Thyroid gland (tissue), 4 donors: Measurements from ENCODE around the gene SREBF1. TPM values are rescaled to one million over a fixed set of nuclear protein-coding genes. Genes with fewer than 3 reads are reported as not detected.

ENCODE experiments used
- DNase-seq, 2 donors: peaks; one replicate each; pipeline ENCODE4 v3.0.0-alpha.2; 2019
- H3K27ac ChIP-seq, 3 donors: fragments of 200-600 bp; sonication (generic); 1 replicate in 2 of 3; 2 replicates in 1 of 3; pipeline ENCODE4 v1.5.1; 2016 to 2019; ENCODE audit warnings: mild to moderate bottlenecking in 1 of 3, moderate library complexity in 1 of 3
- H3K27me3 ChIP-seq: fragments of 200-600 bp; sonication (generic); one replicate; pipeline ENCODE4 v1.5.1; 2019
- H3K36me3 ChIP-seq, 2 donors: fragments of 200-600 bp; sonication (generic); one replicate each; pipeline ENCODE4 v1.5.1; 2016 to 2019
- H3K4me1 ChIP-seq, 2 donors: fragments of 200-600 bp; sonication (generic); one replicate each; pipeline ENCODE4 v1.5.1; 2017 to 2019
- H3K4me3 ChIP-seq, 3 donors: fragments of 200-600 bp; sonication (generic); replicated peaks in 1 of 3; 1 replicate in 2 of 3; 2 replicates in 1 of 3; pipeline ENCODE4 v1.5.1; 2016; ENCODE audit warnings: mild to moderate bottlenecking in 1 of 3
- H3K9me3 ChIP-seq: fragments of 200-600 bp; sonication (generic); one replicate; pipeline ENCODE4 v1.5.1; 2017
- POLR2A ChIP-seq, 2 donors: fragments of 450-650 bp; IDR thresholded peaks; one replicate each; pipeline ENCODE4 v1.6.1; 2017; ENCODE audit warnings: antibody characterized with exemption in 2 of 2, mild to moderate bottlenecking in 2 of 2, moderate library complexity in 1 of 2
- WGBS, 2 donors: methylation state at CpG; one replicate each; pipeline ENCODE4 v1.1.5; 2017; 5-methylcytosine and 5-hydroxymethylcytosine counted together
- intact Hi-C: fragments of 100-400 bp; cut with DNase I; formaldehyde crosslinking; loops from one replicate; pipeline ENCODE4 v1.15.1; 2023
- total RNA-seq, 4 donors: library from RNA; depleted of rRNA; stranded (reverse); fragments of >200 nt; gene quantifications; one replicate each; pipeline ENCODE4 v1.2.3, GENCODE V29; 2016
- TF ChIP-seq, protein P1 (sequence below), 6 experiments: fragments of 200-600 bp in 3 of 6; fragments of 450-650 bp in 3 of 6; sonication (generic) in 3 of 6; IDR thresholded peaks; one replicate each; pipeline ENCODE4 v1.5.1; 2016 to 2019; ENCODE audit warnings: antibody characterized with exemption in 6 of 6, mild to moderate bottlenecking in 2 of 6, inconsistent platforms in 1 of 6, moderate library complexity in 1 of 6

The SREBF1 gene
- total RNA-seq, 4 donors from 2014 or later, result 44.6 to 89.4 (median 63.0) TPM

DNA sequence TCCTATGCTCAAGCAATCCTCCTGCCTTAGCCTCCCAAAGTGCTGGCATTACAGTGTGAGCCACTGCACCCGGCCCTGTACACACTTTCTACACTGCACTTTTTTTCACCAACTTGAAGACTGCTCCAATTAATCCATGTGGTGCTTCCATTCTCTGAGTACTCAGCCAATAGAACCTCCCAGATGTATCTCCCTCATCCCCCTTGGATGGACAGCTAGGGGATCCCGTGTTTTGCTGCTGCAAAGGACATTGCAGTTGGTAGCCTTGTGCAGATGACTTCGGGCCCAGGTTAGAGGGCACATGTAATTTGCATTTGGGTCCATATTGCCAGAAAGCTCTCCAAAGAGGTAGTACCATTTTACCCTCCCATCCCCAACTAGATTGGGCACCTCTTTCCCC is 59.9 kb downstream of the SREBF1 start:
- H3K36me3 ChIP-seq, result no peaks in the 10 kb centered on the region
- 67 to 68% methylated on average over 3 of the region's 3 CpGs for WGBS, 2 donors
- TF ChIP-seq, protein P1, sequence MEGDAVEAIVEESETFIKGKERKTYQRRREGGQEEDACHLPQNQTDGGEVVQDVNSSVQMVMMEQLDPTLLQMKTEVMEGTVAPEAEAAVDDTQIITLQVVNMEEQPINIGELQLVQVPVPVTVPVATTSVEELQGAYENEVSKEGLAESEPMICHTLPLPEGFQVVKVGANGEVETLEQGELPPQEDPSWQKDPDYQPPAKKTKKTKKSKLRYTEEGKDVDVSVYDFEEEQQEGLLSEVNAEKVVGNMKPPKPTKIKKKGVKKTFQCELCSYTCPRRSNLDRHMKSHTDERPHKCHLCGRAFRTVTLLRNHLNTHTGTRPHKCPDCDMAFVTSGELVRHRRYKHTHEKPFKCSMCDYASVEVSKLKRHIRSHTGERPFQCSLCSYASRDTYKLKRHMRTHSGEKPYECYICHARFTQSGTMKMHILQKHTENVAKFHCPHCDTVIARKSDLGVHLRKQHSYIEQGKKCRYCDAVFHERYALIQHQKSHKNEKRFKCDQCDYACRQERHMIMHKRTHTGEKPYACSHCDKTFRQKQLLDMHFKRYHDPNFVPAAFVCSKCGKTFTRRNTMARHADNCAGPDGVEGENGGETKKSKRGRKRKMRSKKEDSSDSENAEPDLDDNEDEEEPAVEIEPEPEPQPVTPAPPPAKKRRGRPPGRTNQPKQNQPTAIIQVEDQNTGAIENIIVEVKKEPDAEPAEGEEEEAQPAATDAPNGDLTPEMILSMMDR (IDR thresholded peaks at IDR 0.05), result no peak
- no peak for TF ChIP-seq POLR2A (IDR thresholded peaks at IDR 0.05)
- no peak overlapping the region for H3K27ac ChIP-seq
- no peaks in the 10 kb centered on the region for H3K9me3 ChIP-seq
- intact Hi-C loops, result no loop called here
- H3K27me3 ChIP-seq, result no peaks in the 10 kb centered on the region
- H3K4me3 ChIP-seq, result no peak overlapping the region
- H3K4me1 ChIP-seq, result peaks cover 33 to 48% of the 10 kb centered on the region in 2 donors
- DNase-seq, result no peak

DNA sequence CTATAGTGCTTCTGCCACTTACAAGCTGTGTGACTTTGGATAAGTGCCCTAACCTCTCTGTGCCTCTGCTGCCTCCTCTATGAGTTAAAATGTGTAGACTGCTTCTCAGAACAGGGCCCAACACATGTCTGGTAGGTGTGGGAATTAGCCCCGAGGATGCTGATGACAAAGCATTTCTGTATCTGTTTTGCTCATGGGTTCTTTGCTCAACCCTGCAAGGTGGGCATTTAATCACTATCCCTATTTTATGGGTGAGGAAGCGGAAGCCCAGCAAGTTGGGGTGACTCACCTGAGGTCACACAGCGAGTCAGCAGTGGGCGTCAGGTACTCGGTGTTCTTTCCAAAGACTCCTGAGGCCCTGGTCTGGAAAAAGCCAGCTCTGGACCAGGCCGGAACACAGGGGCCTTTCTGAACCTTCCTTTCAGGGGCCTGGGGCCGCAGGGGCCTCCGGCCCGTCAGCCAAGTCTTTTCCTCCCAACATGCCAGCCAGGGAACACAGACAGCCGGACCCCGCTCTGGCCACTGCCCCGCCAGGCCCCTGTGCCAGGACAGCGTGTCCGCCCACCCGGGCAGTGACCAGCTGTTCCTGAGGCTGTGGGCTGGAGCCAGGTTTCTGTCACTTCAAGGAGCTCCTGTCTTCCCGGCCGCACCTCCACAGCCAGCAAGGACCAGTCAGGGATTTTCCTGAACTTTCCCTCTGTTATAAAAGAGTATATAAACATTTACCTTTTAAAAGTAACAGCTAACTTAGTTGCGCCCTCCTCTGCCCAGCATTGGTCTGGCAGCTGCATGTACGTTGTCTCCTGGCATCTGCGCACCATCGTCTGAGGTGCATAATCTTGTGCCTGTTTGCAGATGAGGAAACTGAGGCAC is 62.5 kb downstream of the SREBF1 start:
- Histone ChIP-seq H3K9me3 (no peaks in the 10 kb centered on the region), H3K36me3 (no peaks in the 10 kb centered on the region), H3K27me3 (no peaks in the 10 kb centered on the region), H3K4me3 (no peak overlapping the region), H3K4me1 (peaks cover 29 to 40% of the 10 kb centered on the region in 2 donors), H3K27ac (peak overlapping the region; percentile 72 to 81 (median 75))
- intact Hi-C loops, result no loop called here
- peak; percentile 81 to 84 for DNase-seq
- WGBS, 2 donors, result 65 to 68% methylated on average over 21 of the region's 21 CpGs
- TF ChIP-seq POLR2A (IDR thresholded peaks at IDR 0.05), result no peak
- TF ChIP-seq, protein P1 (IDR thresholded peaks at IDR 0.05), result peak in 3 of 6 experiments; percentile 21 to 30 (median 29)

DNA sequence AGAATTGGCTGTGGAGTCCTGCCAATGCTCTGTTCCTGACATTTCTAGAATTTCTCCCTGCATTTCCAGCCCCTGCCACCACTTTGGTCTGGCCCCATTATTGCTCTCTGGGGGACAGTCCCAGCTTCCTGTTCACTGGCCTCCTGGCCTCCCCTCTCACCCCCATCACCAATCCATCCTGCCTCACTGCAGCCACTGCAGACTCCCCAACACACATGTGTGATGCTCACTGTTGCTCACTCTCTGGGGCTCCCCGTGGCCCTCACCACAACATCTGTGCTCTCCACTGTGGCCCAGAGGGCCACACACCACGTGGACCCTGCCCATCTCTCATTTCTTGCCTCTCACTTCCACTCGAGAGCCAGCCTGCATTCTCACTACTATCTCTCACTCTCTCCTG is 64.6 kb downstream of the SREBF1 start:
- H3K27ac ChIP-seq, result no peak overlapping the region
- intact Hi-C loops, result no loop called here

DNA sequence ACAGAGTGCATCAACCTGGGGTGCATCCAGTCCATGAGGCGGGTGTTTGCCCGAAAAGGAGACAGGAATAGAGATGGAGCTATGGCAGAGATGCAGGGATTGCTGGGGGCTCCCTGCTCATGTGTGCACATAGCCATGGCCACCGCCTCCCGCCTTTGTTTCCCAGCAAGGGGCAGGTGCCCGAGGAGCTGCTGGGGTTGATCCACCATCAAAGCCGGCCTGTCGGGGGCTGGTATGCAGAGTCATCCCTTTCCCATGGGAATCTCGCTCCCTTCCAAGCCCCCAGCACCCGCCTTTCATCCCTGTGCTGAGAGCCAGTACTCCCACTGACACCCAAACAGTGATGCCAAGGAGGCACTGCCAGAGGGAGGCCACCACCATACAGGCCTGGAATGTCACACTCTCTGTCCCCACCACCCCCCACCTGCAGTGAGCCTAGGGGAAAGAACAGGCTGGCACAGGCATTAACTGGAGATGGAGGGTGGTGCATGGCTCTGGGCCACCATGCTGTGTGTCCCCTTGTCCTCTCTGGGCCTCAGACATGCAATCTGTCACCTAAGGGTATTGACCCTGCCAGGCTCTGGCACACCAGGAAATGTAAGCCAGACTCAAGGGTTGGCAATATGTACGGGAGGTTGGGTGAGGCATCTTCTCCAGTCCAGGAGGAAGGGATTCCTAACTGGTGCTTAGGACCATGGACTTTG is 65.1 kb downstream of the SREBF1 start:
- Histone ChIP-seq H3K4me3 (no peak overlapping the region), H3K27ac (no peak overlapping the region), H3K9me3 (no peaks in the 10 kb centered on the region), H3K27me3 (no peaks in the 10 kb centered on the region), H3K36me3 (no peaks in the 10 kb centered on the region), H3K4me1 (peaks cover 46 to 50% of the 10 kb centered on the region in 2 donors)
- TF ChIP-seq, protein P1 (IDR thresholded peaks at IDR 0.05), result no peak
- no peak for TF ChIP-seq POLR2A (IDR thresholded peaks at IDR 0.05)
- no peak for DNase-seq
- WGBS, 2 donors, result 91 to 94% methylated on average over 10 of the region's 10 CpGs
- intact Hi-C loops, result no loop called here

More for the DNA sequence above, 64.6 kb downstream of the SREBF1 start:
- Histone ChIP-seq H3K27me3 (no peaks in the 10 kb centered on the region), H3K4me3 (no peak overlapping the region), H3K9me3 (no peaks in the 10 kb centered on the region), H3K36me3 (no peaks in the 10 kb centered on the region), H3K4me1 (peaks cover 40 to 44% of the 10 kb centered on the region in 2 donors)
- WGBS, 2 donors, result 55 to 63% methylated on average over 3 of the region's 3 CpGs
- no peak for DNase-seq
- TF ChIP-seq, protein P1 (IDR thresholded peaks at IDR 0.05), result no peak
- TF ChIP-seq POLR2A (IDR thresholded peaks at IDR 0.05), result no peak
